Type B pancreatic cell (in vitro differentiated cells): Measurements from ENCODE around the gene SPOP. TPM values are rescaled to one million over a fixed set of nuclear protein-coding genes. Genes with fewer than 3 reads are reported as not detected.
"Not testable (repeated sequence)": the region's sequence is repeated elsewhere in the genome, so short reads cannot be mapped to it uniquely, and the experiment has no call there.

Experiments
- DNase-seq: peaks from one replicate; pipeline ENCODE4 v3.0.0; 2021; ENCODE audit warnings: mixed read lengths; ENCODE audit not compliant: unreplicated experiment; ENCODE audit errors: extremely low spot score
- H3K27ac Mint-ChIP-seq: 2 replicates; pipeline ENCODE4 v1.8.0; 2021; ENCODE audit warnings: mild to moderate bottlenecking, mixed read lengths
- H3K27me3 Mint-ChIP-seq: 2 replicates; pipeline ENCODE4 v1.8.0; 2021; ENCODE audit warnings: mixed read lengths
- H3K36me3 Mint-ChIP-seq: 2 replicates; pipeline ENCODE4 v1.8.0; 2021; ENCODE audit warnings: mixed read lengths
- H3K4me1 Mint-ChIP-seq: one replicate; pipeline ENCODE4 v1.8.0; 2021; ENCODE audit warnings: mixed read lengths; ENCODE audit not compliant: unreplicated experiment
- H3K4me3 Mint-ChIP-seq: 2 replicates; pipeline ENCODE4 v1.8.0; 2021; ENCODE audit warnings: mild to moderate bottlenecking, mixed read lengths
- H3K9me3 Mint-ChIP-seq: 2 replicates; pipeline ENCODE4 v1.8.0; 2021; ENCODE audit warnings: mixed read lengths
- total RNA-seq: library from RNA; stranded (reverse); gene quantifications from 2 replicates; pipeline ENCODE4 v1.2.1, GENCODE V29; 2021; ENCODE audit warnings: low replicate concordance
- TF ChIP-seq, protein P1 (sequence below): fragments of 200-600 bp; sonication (generic); conservative IDR thresholded peaks from 2 replicates; pipeline ENCODE4 v1.5.0; 2021; ENCODE audit warnings: antibody characterized with exemption, mild to moderate bottlenecking

SPOP gene
- total RNA-seq, 1 donor from 2014 or later = 67.7 TPM

DNA sequence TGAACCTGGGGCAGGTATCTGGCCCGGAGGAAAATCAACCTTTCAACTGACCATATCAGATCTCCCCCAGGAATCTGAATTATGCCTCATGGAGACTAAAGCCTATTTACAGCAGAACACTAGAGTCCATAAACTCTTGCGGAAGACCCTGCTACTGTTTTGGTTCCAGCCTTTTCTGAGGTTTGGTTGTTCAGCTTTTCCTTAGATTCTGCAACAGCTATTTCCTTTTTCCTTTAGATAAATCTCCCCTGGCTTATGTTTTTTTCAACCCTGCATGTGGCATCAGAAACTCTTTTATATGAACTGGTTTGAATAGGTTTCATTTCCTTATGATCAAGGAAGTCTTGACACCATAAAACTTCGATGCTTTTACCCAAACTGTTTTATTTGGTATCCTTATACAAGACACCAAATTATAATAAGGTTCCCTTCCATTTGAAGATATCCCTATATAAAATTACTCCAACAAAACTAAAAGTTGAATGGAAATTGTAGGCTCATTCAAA lies 13.1 kb downstream of the SPOP start:
- Mint-ChIP-seq H3K4me1 (no peaks in the 10 kb centered on the region), H3K27ac (no peak overlapping the region), H3K27me3 (no peaks in the 10 kb centered on the region), H3K36me3 (peaks cover 21% of the 10 kb centered on the region), H3K4me3 (no peak overlapping the region), H3K9me3 (no peaks in the 10 kb centered on the region)
- no peak for DNase-seq
- TF ChIP-seq, protein P1, sequence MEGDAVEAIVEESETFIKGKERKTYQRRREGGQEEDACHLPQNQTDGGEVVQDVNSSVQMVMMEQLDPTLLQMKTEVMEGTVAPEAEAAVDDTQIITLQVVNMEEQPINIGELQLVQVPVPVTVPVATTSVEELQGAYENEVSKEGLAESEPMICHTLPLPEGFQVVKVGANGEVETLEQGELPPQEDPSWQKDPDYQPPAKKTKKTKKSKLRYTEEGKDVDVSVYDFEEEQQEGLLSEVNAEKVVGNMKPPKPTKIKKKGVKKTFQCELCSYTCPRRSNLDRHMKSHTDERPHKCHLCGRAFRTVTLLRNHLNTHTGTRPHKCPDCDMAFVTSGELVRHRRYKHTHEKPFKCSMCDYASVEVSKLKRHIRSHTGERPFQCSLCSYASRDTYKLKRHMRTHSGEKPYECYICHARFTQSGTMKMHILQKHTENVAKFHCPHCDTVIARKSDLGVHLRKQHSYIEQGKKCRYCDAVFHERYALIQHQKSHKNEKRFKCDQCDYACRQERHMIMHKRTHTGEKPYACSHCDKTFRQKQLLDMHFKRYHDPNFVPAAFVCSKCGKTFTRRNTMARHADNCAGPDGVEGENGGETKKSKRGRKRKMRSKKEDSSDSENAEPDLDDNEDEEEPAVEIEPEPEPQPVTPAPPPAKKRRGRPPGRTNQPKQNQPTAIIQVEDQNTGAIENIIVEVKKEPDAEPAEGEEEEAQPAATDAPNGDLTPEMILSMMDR = no peak

DNA sequence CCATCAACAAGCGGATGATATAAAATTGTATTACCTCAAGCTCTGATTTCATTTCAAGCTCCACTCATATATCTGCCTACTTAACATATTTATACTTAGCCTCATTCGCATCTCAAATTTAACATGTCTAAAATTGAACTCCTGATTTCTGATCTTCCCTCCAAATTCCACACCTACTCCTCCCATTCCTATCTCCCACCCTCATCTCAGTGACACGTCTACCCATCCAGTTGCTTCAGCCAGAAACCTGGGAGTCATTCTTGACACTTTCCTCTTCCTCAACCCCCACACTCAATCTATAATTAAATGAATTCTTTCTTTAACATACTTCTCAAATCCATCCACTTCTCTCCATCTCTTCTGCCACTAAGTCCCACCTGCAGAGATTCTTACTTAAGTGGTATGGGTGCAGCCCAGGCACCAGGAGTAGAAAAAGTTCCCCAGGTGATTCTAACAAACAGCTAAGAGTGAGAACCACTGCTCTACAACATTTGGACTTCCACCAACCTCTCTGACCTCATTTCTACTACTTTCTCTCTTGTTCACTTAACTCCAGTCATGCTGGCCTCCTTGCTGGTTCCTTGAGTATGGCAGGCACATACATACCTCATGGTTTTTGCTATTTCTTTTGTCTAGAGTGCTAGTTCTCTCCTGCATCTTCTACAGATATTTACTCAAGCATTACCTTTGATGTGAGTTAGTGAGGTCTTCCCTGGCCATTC lies 18.1 kb downstream of the SPOP start:
- TF ChIP-seq, protein P1 = no peak
- no peak for DNase-seq
- Mint-ChIP-seq H3K36me3 (peaks cover 29% of the 10 kb centered on the region), H3K4me3 (no peak overlapping the region), H3K27ac (no peak overlapping the region), H3K27me3 (no peaks in the 10 kb centered on the region), H3K4me1 (no peaks in the 10 kb centered on the region), H3K9me3 (no peaks in the 10 kb centered on the region)

DNA sequence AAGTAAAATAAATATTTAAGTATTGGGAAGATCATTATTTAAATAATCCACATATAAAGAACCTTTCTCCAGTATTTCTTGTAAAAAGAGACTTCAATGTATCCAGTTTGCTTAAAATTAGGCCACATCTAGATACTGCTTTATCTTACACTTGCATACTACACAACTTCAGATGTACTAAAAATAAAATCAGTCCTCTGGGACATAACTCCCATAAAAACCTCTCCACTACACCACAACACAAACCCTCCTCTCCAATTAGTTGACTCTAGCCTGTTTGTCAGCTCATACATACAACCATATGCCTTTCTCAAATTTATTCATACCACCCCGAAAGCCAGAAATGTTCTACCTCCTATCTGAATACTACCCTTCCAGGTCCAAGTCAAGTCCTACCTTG lies 21.6 kb downstream of the SPOP start:
- H3K27ac Mint-ChIP-seq = no peak overlapping the region
- peaks cover 17% of the 10 kb centered on the region for H3K36me3 Mint-ChIP-seq
- TF ChIP-seq, protein P1 = no peak
- no peak overlapping the region for H3K4me3 Mint-ChIP-seq
- DNase-seq = no peak
- H3K9me3 Mint-ChIP-seq = no peaks in the 10 kb centered on the region
- no peaks in the 10 kb centered on the region for H3K27me3 Mint-ChIP-seq
- H3K4me1 Mint-ChIP-seq = no peaks in the 10 kb centered on the region

DNA sequence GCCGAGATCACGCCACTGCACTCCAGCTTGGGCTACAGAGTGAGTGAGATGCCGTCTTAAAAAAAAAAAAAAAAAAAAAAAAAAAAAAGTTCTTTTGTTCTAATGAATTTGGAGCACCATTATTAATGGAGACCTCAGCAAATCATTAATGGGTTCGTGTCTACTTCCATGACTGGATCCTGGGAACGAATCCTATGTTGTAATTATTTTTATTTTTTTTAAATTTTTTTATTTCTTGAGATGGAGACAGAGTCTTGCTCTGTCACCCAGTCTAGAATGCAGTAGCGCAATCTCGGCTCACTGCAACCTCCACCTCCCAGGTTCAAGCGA lies 30.7 kb downstream of the SPOP start:
- H3K9me3 Mint-ChIP-seq = no peaks in the 10 kb centered on the region
- H3K36me3 Mint-ChIP-seq = no peaks in the 10 kb centered on the region
- no peaks in the 10 kb centered on the region for H3K27me3 Mint-ChIP-seq
- TF ChIP-seq, protein P1 = no peak
- peaks cover 5% of the 10 kb centered on the region for H3K4me1 Mint-ChIP-seq
- no peak overlapping the region for H3K4me3 Mint-ChIP-seq
- no peak for DNase-seq
- peak overlapping the region; percentile 78 for H3K27ac Mint-ChIP-seq

DNA sequence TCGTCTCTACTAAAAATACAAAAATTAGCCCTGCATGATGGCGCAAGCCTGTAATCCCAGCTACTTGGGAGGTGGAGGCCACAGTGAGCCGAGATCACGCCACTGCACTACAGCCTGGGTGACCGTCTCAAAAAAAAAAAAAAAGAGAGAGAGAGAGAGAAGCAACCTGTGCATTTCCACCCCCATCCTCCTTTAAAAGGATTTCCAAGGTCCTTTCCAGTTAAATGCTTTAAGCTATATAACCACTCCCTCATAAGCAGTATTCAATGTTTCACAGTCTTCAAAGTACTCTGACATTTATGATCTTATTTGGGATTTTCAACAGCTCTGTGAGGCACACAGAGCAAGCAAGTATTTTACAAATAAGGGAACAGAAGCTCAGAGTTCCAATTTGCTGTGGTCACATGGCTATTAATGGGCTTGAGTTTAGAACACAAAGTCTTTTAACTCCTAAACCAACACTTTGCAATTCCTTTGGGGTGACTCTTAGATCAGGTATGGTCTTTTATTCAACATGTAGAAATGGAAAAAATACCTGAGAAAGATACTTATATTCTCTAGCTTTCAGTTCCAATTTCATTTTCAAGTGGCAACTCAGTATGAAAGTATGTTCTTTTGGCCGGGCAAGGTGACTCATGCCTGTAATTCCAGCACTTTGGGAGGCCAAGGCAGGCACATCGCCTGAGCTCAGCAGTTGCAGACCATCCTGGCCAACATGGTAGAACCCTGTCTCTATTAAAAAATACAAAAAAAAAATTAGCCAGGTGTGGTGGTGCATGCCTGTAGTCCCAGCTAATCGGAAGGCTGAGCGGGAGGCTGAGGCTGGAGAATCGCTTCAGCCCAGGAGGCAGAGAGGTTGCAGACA lies 31.3 kb downstream of the SPOP start:
- DNase-seq = no peak
- Mint-ChIP-seq H3K27ac (peak overlapping the region; percentile 78), H3K4me3 (no peak overlapping the region), H3K4me1 (peaks cover 5% of the 10 kb centered on the region), H3K36me3 (no peaks in the 10 kb centered on the region), H3K27me3 (no peaks in the 10 kb centered on the region), H3K9me3 (no peaks in the 10 kb centered on the region)
- TF ChIP-seq, protein P1 = no peak

DNA sequence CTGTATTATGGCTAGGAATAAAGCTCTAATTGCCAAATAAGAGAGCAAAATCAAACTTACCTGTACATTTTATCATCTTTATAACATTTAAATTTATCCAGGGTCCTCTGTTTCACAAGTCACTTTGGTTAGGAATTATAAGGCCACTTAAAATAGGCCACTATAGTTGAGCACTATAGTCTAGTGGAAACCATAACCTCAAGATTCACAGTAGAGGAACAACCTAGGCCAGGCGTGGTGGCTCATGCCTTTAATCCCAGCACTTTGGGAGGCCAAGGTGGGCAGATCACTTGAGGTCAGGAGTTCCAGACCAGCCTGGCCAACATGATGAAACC lies 31.9 kb downstream of the SPOP start:
- H3K36me3 Mint-ChIP-seq, H3K4me1 Mint-ChIP-seq, H3K27me3 Mint-ChIP-seq, DNase-seq, H3K9me3 Mint-ChIP-seq, H3K4me3 Mint-ChIP-seq: not testable (repeated sequence)
- H3K27ac Mint-ChIP-seq = peak overlapping the region; percentile 78
